Central memory CD8-positive, alpha-beta T cell (primary cell): ENCODE measurements around the gene REEP1.
"Not testable (repeated sequence)": the region's sequence is repeated elsewhere in the genome, so short reads cannot be mapped to it uniquely, and the experiment has no call there.

Experiments
- ATAC-seq: fragments of 150-1000 bp; cut with Tn5 transposase; replicated peaks from 2 replicates; pipeline ENCODE4 v1.10.0; 2022; ENCODE audit warnings: mild to moderate bottlenecking, moderate FRiP score, moderate number of reproducible peaks; ENCODE audit not compliant: poor library complexity, severe bottlenecking; ENCODE audit errors: extremely low read depth
- DNase-seq, 2 donors: peaks; one replicate each; pipeline ENCODE4 v3.0.0; 2021; ENCODE audit warnings: low spot score in 2 of 2
- H3K27ac Mint-ChIP-seq: one replicate; pipeline ENCODE4 v1.8.0; 2022; ENCODE audit warnings: low read depth, mild to moderate bottlenecking, moderate library complexity, mixed read lengths
- H3K27me3 Mint-ChIP-seq: one replicate; pipeline ENCODE4 v1.8.0; 2022; ENCODE audit warnings: mixed read lengths
- H3K36me3 Mint-ChIP-seq: one replicate; pipeline ENCODE4 v1.8.0; 2022; ENCODE audit warnings: mild to moderate bottlenecking, moderate library complexity, mixed read lengths; ENCODE audit not compliant: insufficient read depth
- H3K4me1 Mint-ChIP-seq: one replicate; pipeline ENCODE4 v1.8.0; 2022; ENCODE audit warnings: mixed read lengths
- H3K4me3 Mint-ChIP-seq: one replicate; pipeline ENCODE4 v1.8.0; 2022; ENCODE audit warnings: mild to moderate bottlenecking, moderate library complexity, mixed read lengths
- H3K9me3 Mint-ChIP-seq: one replicate; pipeline ENCODE4 v1.8.0; 2022; ENCODE audit warnings: mixed read lengths

Gene REEP1

DNA sequence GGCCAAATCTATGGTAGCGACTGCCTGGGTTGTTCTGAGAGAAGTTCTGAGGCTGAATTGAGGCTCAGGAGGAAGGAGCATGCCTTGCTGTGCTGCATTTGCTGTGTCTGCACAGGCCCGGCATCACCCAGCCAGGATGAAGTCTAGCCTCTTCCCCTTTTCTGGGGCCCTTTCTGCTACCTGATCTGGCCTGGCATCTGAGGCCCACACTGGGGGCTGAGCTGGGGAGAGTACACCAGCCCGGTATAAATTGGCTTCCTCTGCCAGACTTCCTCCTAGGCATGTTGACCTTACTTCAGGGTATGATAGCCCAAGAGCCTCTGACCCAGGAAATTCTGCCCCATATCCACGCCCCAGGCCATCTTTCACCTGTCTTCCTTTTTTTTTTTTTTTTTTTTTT lies 108.2 kb downstream of the REEP1 start:
- Mint-ChIP-seq H3K4me1 (no peaks in the 10 kb centered on the region), H3K27me3 (peaks cover 9% of the 10 kb centered on the region), H3K36me3 (no peaks in the 10 kb centered on the region), H3K27ac (no peak overlapping the region), H3K9me3 (no peaks in the 10 kb centered on the region), H3K4me3 (no peak overlapping the region)
- ATAC-seq, result no peak
- no peak for DNase-seq

DNA sequence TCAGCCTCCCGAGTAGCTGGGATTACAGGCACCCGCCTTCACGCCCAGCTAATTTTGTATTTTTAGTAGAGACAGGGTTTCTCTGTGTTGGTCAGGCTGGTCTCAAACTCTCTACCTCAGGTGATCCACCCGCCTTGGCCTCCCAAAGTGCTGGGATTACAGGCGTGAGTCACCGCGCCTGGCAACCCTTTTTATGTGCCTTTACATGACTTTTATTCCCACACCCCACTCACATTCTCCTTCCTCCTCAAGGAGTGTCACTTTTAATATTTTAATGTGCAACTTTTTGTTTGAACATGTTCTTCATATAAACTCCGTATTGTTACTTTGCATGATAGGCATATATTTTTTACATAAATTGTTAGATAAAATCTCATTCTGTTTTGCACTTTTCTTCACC lies 108.9 kb downstream of the REEP1 start:
- not testable (repeated sequence) for H3K4me1 Mint-ChIP-seq, H3K36me3 Mint-ChIP-seq, H3K27me3 Mint-ChIP-seq, H3K4me3 Mint-ChIP-seq, ATAC-seq, H3K27ac Mint-ChIP-seq, DNase-seq, H3K9me3 Mint-ChIP-seq

DNA sequence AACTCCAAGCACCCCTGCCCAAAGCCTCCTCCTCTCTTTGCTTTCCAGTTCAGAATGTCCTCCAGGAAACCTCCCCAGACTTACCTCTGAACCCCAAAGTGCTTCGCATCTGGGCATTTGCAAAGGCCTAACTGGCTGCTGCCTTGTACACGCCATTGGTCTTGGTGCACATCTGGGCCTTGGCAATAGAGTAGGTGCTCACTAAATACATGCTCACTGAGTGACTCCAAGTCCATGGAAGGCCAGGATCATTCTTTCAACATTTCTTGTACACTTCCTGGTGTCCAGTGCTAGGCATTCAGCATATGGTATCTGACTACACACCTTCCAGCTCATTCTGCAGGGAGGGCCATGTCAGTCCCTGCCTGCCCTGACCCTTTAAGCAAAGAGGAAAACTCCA lies 109.7 kb downstream of the REEP1 start:
- H3K9me3 Mint-ChIP-seq, result no peaks in the 10 kb centered on the region

DNA sequence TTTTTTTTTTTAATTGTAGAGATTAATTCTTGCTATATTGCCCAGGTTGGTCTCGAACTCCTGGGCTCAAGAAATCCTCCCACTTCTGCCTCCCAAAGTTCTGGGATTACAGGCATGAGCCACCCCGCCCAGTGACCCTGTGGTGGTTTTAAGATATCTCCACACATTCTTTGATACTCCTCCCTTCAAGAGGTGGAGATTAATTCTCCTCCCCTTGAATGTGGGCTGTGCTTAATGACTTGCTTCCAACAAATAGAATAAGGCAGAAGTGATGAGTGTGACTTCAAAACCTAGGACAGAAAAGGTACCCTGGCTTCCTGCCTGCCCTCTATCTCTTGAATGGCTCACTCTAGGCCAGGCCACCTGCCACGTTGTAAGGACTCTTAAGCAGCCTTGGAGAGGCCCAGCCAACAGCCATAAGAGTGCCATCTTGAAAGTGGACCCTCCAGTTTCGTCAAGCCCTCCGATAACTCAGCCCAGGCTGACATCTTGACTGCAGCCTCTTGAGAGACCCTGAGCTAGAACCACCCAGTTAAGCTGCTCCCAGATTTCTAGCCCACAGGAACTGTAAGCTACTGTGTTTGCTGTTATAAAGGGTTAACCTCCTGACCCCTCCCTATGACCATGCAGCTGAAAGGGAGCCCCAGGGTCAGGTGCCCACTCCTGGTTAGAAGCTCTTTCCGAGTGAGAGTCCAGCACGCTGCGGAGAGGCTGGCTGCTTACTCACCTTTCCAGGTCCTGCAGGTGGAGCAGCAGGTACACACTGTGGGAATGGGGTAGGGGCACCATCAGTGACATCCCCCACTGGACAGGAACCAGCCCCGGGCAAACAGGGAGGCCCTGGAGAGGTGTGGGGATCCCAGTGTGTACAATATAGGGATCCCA lies 110.5 kb downstream of the REEP1 start:
- H3K27ac Mint-ChIP-seq, result no peak overlapping the region
- ATAC-seq, result no peak
- H3K4me1 Mint-ChIP-seq, result no peaks in the 10 kb centered on the region
- DNase-seq, result no peak
- no peaks in the 10 kb centered on the region for H3K27me3 Mint-ChIP-seq
- no peaks in the 10 kb centered on the region for H3K9me3 Mint-ChIP-seq
- H3K4me3 Mint-ChIP-seq, result no peak overlapping the region
- no peaks in the 10 kb centered on the region for H3K36me3 Mint-ChIP-seq

More for the DNA sequence above, 109.7 kb downstream of the REEP1 start:
- no peak overlapping the region for H3K27ac Mint-ChIP-seq
- H3K27me3 Mint-ChIP-seq, result no peaks in the 10 kb centered on the region
- H3K4me3 Mint-ChIP-seq, result no peak overlapping the region
- H3K36me3 Mint-ChIP-seq, result no peaks in the 10 kb centered on the region
- ATAC-seq (no peak), DNase-seq (no peak)
- H3K4me1 Mint-ChIP-seq, result no peaks in the 10 kb centered on the region

DNA sequence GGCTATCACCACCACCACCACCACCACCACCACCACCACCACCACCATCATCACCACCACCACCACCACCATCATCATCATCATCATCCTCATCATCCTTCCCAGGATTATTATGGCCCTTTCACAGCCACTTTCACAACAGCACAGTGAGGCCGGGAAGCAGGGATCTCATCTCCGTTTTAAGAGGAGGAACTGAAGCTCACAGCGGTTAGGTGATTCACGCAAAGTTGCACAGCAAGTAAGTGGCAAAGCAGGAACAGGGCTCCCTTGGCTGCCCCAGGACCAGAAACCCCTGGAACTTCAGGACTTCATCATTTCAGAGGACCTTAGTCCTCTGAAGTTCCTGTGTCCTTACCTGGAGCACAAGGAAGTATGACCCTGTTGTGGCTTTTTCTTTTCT lies 111.4 kb downstream of the REEP1 start:
- Mint-ChIP-seq H3K27ac (no peak overlapping the region), H3K9me3 (no peaks in the 10 kb centered on the region), H3K4me3 (no peak overlapping the region), H3K36me3 (no peaks in the 10 kb centered on the region), H3K27me3 (no peaks in the 10 kb centered on the region), H3K4me1 (peaks cover 5% of the 10 kb centered on the region)
- ATAC-seq, result no peak
- DNase-seq, result no peak

GRCh38 chr2:86225581-86225980 lies 111.8 kb downstream of the REEP1 start:
- ATAC-seq, result no peak
- H3K4me1 Mint-ChIP-seq, result peaks cover 8% of the 10 kb centered on the region
- H3K27ac Mint-ChIP-seq, result no peak overlapping the region
- H3K9me3 Mint-ChIP-seq, result no peaks in the 10 kb centered on the region
- H3K4me3 Mint-ChIP-seq, result no peak overlapping the region
- H3K36me3 Mint-ChIP-seq, result no peaks in the 10 kb centered on the region
- no peak for DNase-seq
- H3K27me3 Mint-ChIP-seq, result no peaks in the 10 kb centered on the region

GRCh38 chr2:86224645-86225355 lies 112.6 kb downstream of the REEP1 start:
- no peak for ATAC-seq
- Mint-ChIP-seq H3K27ac (no peak overlapping the region), H3K4me3 (no peak overlapping the region), H3K4me1 (peaks cover 8% of the 10 kb centered on the region), H3K27me3 (no peaks in the 10 kb centered on the region), H3K9me3 (no peaks in the 10 kb centered on the region), H3K36me3 (no peaks in the 10 kb centered on the region)
- DNase-seq, result no peak

DNA sequence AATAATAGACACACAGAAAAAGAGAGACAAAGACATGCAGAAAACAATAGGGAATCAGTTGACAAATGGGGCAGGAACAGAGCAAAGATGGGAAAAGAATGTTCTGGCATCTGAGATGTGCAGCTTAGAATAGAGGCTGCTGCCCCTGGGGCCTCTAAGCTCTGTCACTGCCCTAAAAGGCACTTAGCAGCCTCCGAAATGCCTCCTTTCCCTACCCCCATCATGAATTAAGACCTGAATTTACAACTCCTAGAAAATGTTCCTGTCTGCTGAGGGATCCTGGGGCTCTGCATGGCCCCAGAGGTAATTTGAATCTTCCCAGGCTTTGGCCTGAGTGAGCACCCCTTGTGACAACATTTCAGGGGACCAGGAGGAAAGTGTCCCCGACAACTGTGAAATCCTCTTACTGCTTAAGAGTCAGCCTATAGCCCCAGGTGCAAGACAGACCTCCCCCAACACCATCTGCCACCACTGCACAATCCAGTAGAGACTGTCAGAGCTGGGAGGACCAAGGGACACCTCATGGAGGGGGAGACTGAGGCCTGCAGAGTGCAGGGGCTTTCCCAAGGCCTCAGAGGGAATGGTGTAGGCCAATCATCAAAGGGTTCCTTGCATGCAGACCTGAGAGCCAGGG lies 113.4 kb downstream of the REEP1 start:
- ATAC-seq, result no peak
- H3K27ac Mint-ChIP-seq, result no peak overlapping the region

GRCh38 chr2:86223140-86223926 lies 114.1 kb downstream of the REEP1 start:
- DNase-seq (no peak), ATAC-seq (no peak)
- Mint-ChIP-seq H3K4me1 (peaks cover 8% of the 10 kb centered on the region), H3K4me3 (no peak overlapping the region), H3K9me3 (no peaks in the 10 kb centered on the region), H3K27me3 (no peaks in the 10 kb centered on the region), H3K27ac (no peak overlapping the region), H3K36me3 (no peaks in the 10 kb centered on the region)

More for the DNA sequence above, 113.4 kb downstream of the REEP1 start:
- Mint-ChIP-seq H3K27me3 (no peaks in the 10 kb centered on the region), H3K4me1 (peaks cover 8% of the 10 kb centered on the region), H3K36me3 (no peaks in the 10 kb centered on the region), H3K9me3 (no peaks in the 10 kb centered on the region), H3K4me3 (no peak overlapping the region)
- DNase-seq, result no peak

DNA sequence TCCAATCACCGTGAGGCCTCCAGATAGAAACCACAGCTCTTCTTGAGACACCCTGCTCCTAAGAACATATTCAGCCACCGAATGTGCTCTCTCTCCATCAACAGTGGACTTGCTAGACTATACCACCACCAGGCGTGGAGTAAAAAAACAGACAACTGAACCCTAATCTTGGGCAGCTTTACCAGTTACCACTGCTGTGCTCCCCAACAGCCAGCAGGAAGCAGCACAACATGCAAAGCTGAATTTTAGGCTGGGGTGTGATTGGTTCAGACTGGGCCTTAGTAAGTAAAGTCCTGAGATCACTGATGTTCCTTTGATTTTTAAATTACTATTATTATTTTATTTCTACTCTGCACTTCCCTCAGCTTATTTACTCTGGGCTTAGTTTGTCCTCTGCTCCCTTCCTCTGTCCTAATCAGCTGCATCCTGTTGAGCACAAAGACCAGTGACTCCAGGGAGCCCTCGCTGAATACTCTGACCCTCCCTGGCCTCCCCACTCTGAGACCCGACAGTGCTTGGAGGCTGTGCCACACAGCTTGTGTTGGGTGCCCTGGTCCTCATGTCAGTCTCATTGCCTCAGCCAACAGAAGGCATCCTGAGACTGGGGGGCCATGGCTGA lies 116.3 kb downstream of the REEP1 start:
- H3K4me3 Mint-ChIP-seq, result no peak overlapping the region
- H3K27ac Mint-ChIP-seq, result no peak overlapping the region
- no peak for DNase-seq
- H3K36me3 Mint-ChIP-seq, result no peaks in the 10 kb centered on the region
- H3K4me1 Mint-ChIP-seq, result peaks cover 8% of the 10 kb centered on the region
- no peaks in the 10 kb centered on the region for H3K27me3 Mint-ChIP-seq
- H3K9me3 Mint-ChIP-seq, result no peaks in the 10 kb centered on the region
- ATAC-seq, result peak; percentile 32

DNA sequence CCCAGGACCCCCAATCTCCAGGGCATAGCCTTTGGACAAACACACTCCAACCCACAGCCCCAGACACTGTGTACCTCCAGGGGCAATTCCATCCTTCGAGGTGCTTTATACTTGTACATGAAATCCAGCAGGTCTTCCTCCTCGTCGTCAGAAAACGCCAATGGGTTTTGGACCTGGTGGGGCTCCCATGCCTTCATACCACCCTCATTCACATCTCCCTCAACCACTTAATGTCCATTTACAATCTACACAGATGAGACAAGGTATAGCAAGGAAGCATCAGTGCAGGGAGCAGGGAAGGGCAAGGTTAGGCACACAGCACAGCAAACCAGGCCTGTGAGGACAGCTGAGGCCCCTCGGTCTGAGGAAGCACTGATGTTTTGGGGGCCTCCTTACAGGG lies 117.5 kb downstream of the REEP1 start:
- H3K36me3 Mint-ChIP-seq, result no peaks in the 10 kb centered on the region
- H3K9me3 Mint-ChIP-seq, result no peaks in the 10 kb centered on the region
- ATAC-seq, result no peak

GRCh38 chr2:86218124-86218523 lies 119.3 kb downstream of the REEP1 start:
- Mint-ChIP-seq H3K27me3 (no peaks in the 10 kb centered on the region), H3K27ac (no peak overlapping the region), H3K4me1 (peaks cover 8% of the 10 kb centered on the region), H3K36me3 (peaks cover 2% of the 10 kb centered on the region), H3K9me3 (no peaks in the 10 kb centered on the region), H3K4me3 (no peak overlapping the region)
- DNase-seq (no peak), ATAC-seq (no peak)

More for the DNA sequence above, 117.5 kb downstream of the REEP1 start:
- H3K27ac Mint-ChIP-seq, result no peak overlapping the region
- peaks cover 8% of the 10 kb centered on the region for H3K4me1 Mint-ChIP-seq
- no peaks in the 10 kb centered on the region for H3K27me3 Mint-ChIP-seq
- no peak for DNase-seq
- no peak overlapping the region for H3K4me3 Mint-ChIP-seq
